ENCODE measurements around the gene TEX47. TPM values are rescaled to one million over a fixed set of nuclear protein-coding genes. Genes with fewer than 3 reads are reported as not detected.

The TEX47 gene

GRCh38 chr7:88758381-88759229 is 36.9 kb downstream of the TEX47 start:
- no peak overlapping the region for H3K4ac ChIP-seq (ENCODE audit: low read depth, low read length)
- no peak overlapping the region for H2BK120ac ChIP-seq (ENCODE audit: low read depth, low read length)
- no peak overlapping the region for H2BK5ac ChIP-seq (ENCODE audit: low read length)
- WGBS (ENCODE audit: extremely low coverage, insufficient coverage, low lambda C conversion rate): no CpG with 5 or more reads among the region's 33 CpGs
- H4K5ac ChIP-seq (ENCODE audit: low read length): no peak overlapping the region
- H3K4me2 ChIP-seq (ENCODE audit: low read length): peak overlapping the region; percentile 24
- no peak overlapping the region for H3K4me3 ChIP-seq (ENCODE audit: low read length)
- H3K56ac ChIP-seq (ENCODE audit: low read length): peak overlapping the region; percentile 25
- no peaks in the 10 kb centered on the region for H3K36me3 ChIP-seq (ENCODE audit: control insufficient read depth, insufficient read depth, low read length)
- no peak overlapping the region for H2AK5ac ChIP-seq (ENCODE audit: low read length)
- H4K8ac ChIP-seq (ENCODE audit: low read depth, low read length): no peak overlapping the region
- H3K23ac ChIP-seq (ENCODE audit: low read length): no peak overlapping the region
- no peaks in the 10 kb centered on the region for H3K4me1 ChIP-seq (ENCODE audit: control insufficient read depth, low read depth, low read length)
- H3K18ac ChIP-seq (ENCODE audit: low read length): no peak overlapping the region
- peaks cover 4% of the 10 kb centered on the region for H3K27me3 ChIP-seq (ENCODE audit: insufficient read depth, low read length, poor library complexity)
- no peaks in the 10 kb centered on the region for H3K79me2 ChIP-seq (ENCODE audit: control insufficient read depth, insufficient read depth, low read length)
- H3K79me1 ChIP-seq (ENCODE audit: low read length): no peaks in the 10 kb centered on the region
- no peak overlapping the region for H3K27ac ChIP-seq (ENCODE audit: low read depth, low read length)
- H3K9ac ChIP-seq (ENCODE audit: low read length): peak overlapping the region; percentile 10
- peak; percentile 67 for DNase-seq
- H2BK15ac ChIP-seq (replicated peaks; ENCODE audit: low read depth): no peak overlapping the region

DNA sequence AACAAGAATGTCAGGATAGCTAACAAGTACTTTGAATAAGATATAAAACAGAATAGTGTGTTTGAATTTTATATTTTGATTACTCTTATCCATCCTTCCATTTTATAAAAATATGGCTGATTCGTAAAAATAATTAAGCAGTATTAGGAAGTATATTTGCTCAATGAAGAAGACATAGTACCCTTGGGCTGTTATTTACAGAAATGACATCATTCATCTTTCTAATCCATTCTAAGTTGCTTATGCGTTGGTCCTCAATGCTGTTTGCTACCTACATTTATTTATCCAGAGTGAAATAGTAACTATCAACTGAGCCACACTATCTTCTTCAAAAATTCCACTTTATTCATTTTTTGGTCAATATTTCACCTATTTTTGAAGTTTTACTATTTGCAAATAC is 38.2 kb downstream of the TEX47 start:
- H3K4me2 ChIP-seq (ENCODE audit: low read length): no peak overlapping the region
- H3K4me1 ChIP-seq (ENCODE audit: control insufficient read depth, low read depth, low read length): no peaks in the 10 kb centered on the region
- H3K18ac ChIP-seq (ENCODE audit: low read length): no peak overlapping the region
- WGBS (ENCODE audit: extremely low coverage, insufficient coverage, low lambda C conversion rate): no CpG with 5 or more reads among the region's 2 CpGs
- H4K5ac ChIP-seq (ENCODE audit: low read length): no peak overlapping the region
- no peak overlapping the region for H3K56ac ChIP-seq (ENCODE audit: low read length)
- no peak overlapping the region for H3K4me3 ChIP-seq (ENCODE audit: low read length)
- H3K36me3 ChIP-seq (ENCODE audit: control insufficient read depth, insufficient read depth, low read length): no peaks in the 10 kb centered on the region
- DNase-seq: no peak
- H4K8ac ChIP-seq (ENCODE audit: low read depth, low read length): no peak overlapping the region
- no peak overlapping the region for H3K4ac ChIP-seq (ENCODE audit: low read depth, low read length)
- peaks cover 4% of the 10 kb centered on the region for H3K27me3 ChIP-seq (ENCODE audit: insufficient read depth, low read length, poor library complexity)
- H3K9ac ChIP-seq (ENCODE audit: low read length): no peak overlapping the region
- no peaks in the 10 kb centered on the region for H3K79me1 ChIP-seq (ENCODE audit: low read length)
- H2BK5ac ChIP-seq (ENCODE audit: low read length): no peak overlapping the region
- H3K23ac ChIP-seq (ENCODE audit: low read length): no peak overlapping the region
- no peak overlapping the region for H2AK5ac ChIP-seq (ENCODE audit: low read length)
- no peak overlapping the region for H2BK15ac ChIP-seq (replicated peaks; ENCODE audit: low read depth)
- H2BK120ac ChIP-seq (ENCODE audit: low read depth, low read length): no peak overlapping the region
- no peak overlapping the region for H3K27ac ChIP-seq (ENCODE audit: low read depth, low read length)
- no peaks in the 10 kb centered on the region for H3K79me2 ChIP-seq (ENCODE audit: control insufficient read depth, insufficient read depth, low read length)

DNA sequence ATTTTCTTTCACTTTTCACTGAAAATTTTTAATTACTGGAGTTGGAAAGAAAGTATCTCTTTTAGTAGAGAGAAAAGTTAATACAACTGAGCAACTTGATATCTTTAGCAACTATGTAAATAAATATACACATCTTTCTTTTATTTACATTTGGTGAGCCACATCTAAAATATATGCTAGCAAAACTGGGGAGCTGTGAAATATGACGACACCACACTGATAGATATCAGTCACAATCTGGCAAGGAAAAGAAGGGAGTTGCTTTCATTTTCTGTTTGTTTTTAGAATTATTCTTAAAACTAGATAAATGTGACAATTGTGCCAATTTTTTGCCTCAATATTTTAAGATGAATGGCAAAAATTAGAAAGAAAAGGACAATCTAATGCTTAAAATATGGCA is 38.7 kb downstream of the TEX47 start:
- Histone ChIP-seq H3K36me3 (ENCODE audit: control insufficient read depth, insufficient read depth, low read length) (no peaks in the 10 kb centered on the region), H3K27me3 (ENCODE audit: insufficient read depth, low read length, poor library complexity) (peaks cover 4% of the 10 kb centered on the region), H4K8ac (ENCODE audit: low read depth, low read length) (no peak overlapping the region), H3K18ac (ENCODE audit: low read length) (no peak overlapping the region), H3K4me3 (ENCODE audit: low read length) (no peak overlapping the region), H3K23ac (ENCODE audit: low read length) (no peak overlapping the region), H2AK5ac (ENCODE audit: low read length) (no peak overlapping the region), H3K9ac (ENCODE audit: low read length) (no peak overlapping the region), H3K4ac (ENCODE audit: low read depth, low read length) (no peak overlapping the region), H2BK15ac (replicated peaks; ENCODE audit: low read depth) (no peak overlapping the region), H2BK120ac (ENCODE audit: low read depth, low read length) (no peak overlapping the region), H4K5ac (ENCODE audit: low read length) (no peak overlapping the region), H3K79me1 (ENCODE audit: low read length) (no peaks in the 10 kb centered on the region), H3K27ac (ENCODE audit: low read depth, low read length) (no peak overlapping the region), H3K4me2 (ENCODE audit: low read length) (no peak overlapping the region), H3K4me1 (ENCODE audit: control insufficient read depth, low read depth, low read length) (no peaks in the 10 kb centered on the region), H3K56ac (ENCODE audit: low read length) (no peak overlapping the region), H2BK5ac (ENCODE audit: low read length) (no peak overlapping the region), H3K79me2 (ENCODE audit: control insufficient read depth, insufficient read depth, low read length) (no peaks in the 10 kb centered on the region)
- WGBS (ENCODE audit: extremely low coverage, insufficient coverage, low lambda C conversion rate): no CpG with 5 or more reads among the region's 1 CpG
- no peak for DNase-seq

DNA sequence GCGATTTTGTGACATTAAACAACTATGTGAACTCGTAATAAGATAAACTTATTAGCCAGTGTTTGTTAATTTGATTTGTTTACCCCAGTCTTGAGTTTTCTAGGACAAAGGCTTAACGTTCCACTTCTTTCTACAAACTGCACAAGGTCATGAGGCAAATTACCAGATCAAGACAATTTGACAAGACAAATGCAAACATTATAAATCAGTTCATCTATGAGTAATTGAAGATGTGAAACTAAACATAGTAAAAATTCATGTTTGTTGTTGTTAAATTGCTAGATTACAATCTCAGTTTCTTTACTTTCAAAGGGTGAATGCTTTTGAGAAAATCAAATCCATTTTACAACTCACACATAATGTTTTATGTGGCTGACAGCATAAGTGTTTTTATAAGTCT is 49.4 kb downstream of the TEX47 start:
- Histone ChIP-seq H3K4me3 (ENCODE audit: low read length) (no peak overlapping the region), H2BK5ac (ENCODE audit: low read length) (no peak overlapping the region), H2BK120ac (ENCODE audit: low read depth, low read length) (no peak overlapping the region), H3K4me1 (ENCODE audit: control insufficient read depth, low read depth, low read length) (no peaks in the 10 kb centered on the region), H3K18ac (ENCODE audit: low read length) (no peak overlapping the region), H3K4ac (ENCODE audit: low read depth, low read length) (no peak overlapping the region), H3K4me2 (ENCODE audit: low read length) (no peak overlapping the region), H3K23ac (ENCODE audit: low read length) (no peak overlapping the region), H3K79me2 (ENCODE audit: control insufficient read depth, insufficient read depth, low read length) (no peaks in the 10 kb centered on the region), H3K56ac (ENCODE audit: low read length) (no peak overlapping the region), H3K36me3 (ENCODE audit: control insufficient read depth, insufficient read depth, low read length) (no peaks in the 10 kb centered on the region), H2AK5ac (ENCODE audit: low read length) (no peak overlapping the region), H4K5ac (ENCODE audit: low read length) (no peak overlapping the region), H3K27ac (ENCODE audit: low read depth, low read length) (no peak overlapping the region), H4K8ac (ENCODE audit: low read depth, low read length) (no peak overlapping the region), H3K27me3 (ENCODE audit: insufficient read depth, low read length, poor library complexity) (no peaks in the 10 kb centered on the region), H3K79me1 (ENCODE audit: low read length) (no peaks in the 10 kb centered on the region), H3K9ac (ENCODE audit: low read length) (no peak overlapping the region), H2BK15ac (replicated peaks; ENCODE audit: low read depth) (no peak overlapping the region)
- no peak for DNase-seq
- no CpG with 5 or more reads among the region's 3 CpGs for WGBS (ENCODE audit: extremely low coverage, insufficient coverage, low lambda C conversion rate)

Small RNA genes lying within 50 kb of the gene (small RNA-seq; reads per million reads assigned to genes)
- not detected for gene AC002127.1 (ENCODE audit: insufficient read depth)

Measured in mesendoderm (in vitro differentiated cells).